K562 (cell line): Measurements from ENCODE around the gene TPX2. TPM values are rescaled to one million over a fixed set of nuclear protein-coding genes. Genes with fewer than 3 reads are reported as not detected.

Experiments
- DMBX1 ChIP-seq: fragments of 250-450 bp; sonication (Bioruptor Pico); IDR thresholded peaks from 2 replicates; pipeline ENCODE4 v1.8.0; 2022; ENCODE audit warnings: inconsistent platforms, mild to moderate bottlenecking, moderate library complexity, borderline replicate concordance
- GABPB1 ChIP-seq: sonication (generic); formaldehyde crosslinking; IDR thresholded peaks from 2 replicates; pipeline ENCODE4 v1.8.0; 2022; ENCODE audit warnings: mild to moderate bottlenecking, missing genetic modification reagents
- SIN3B ChIP-seq: fragments of 450-650 bp; IDR thresholded peaks from 2 replicates; pipeline ENCODE4 v1.6.1; 2017; ENCODE audit warnings: low read depth, mild to moderate bottlenecking, moderate library complexity
- SMARCC2 ChIP-seq: fragments of 450-650 bp; IDR thresholded peaks from 2 replicates; pipeline ENCODE4 v1.6.1; 2017; ENCODE audit warnings: antibody characterized with exemption, moderate library complexity, mild to moderate bottlenecking, low read depth
- TEAD4 ChIP-seq, 2 experiments: sonication (generic) in 1 of 2; formaldehyde crosslinking in 1 of 2; IDR thresholded peaks; 2 replicates each; pipeline versions ENCODE4 v1.6.1 to v1.8.0; 2012 to 2022; ENCODE audit warnings: borderline replicate concordance in 1 of 2, inconsistent platforms in 1 of 2, low read length in 1 of 2, mild to moderate bottlenecking in 1 of 2, missing genetic modification reagents in 1 of 2
- XRCC4 ChIP-seq: IDR thresholded peaks from one replicate; pipeline ENCODE4 v1.6.1; 2011; ENCODE audit not compliant: insufficient read depth, insufficient read length; ENCODE audit errors: extremely low read depth
- polyA plus RNA-seq, 8 experiments: library from polyadenylated mRNA; depleted of rRNA in 4 of 8; stranded (reverse) in 5 of 8; unstranded in 3 of 8; fragments of >200 nt; fragmentation: Nextera tagmentation in 2 of 8; fragmentation: Illumina TruSeq in 1 of 8; extraction: Ambion mirVana in 2 of 8; extraction: Trizol in 1 of 8; gene quantifications; 2 replicates each; pipeline versions ENCODE4 v1.2.1 to v1.2.3, GENCODE V29; 2011 to 2014; ENCODE audit warnings: inconsistent platforms in 1 of 8, missing spikeins in 1 of 8
- total RNA-seq, 7 experiments: library from RNA; depleted of rRNA in 6 of 7; stranded (reverse); fragments of >200 nt in 6 of 7; fragmentation: Illumina TruSeq in 2 of 7; extraction: Trizol in 2 of 7; gene quantifications; 2 replicates each; pipeline versions ENCODE4 v1.2.1 to v1.2.3, GENCODE V29; 2011 to 2021; ENCODE audit warnings: low replicate concordance in 1 of 7
- TF ChIP-seq, protein P1 (sequence below): fragments of 200-600 bp; sonication (generic); IDR thresholded peaks from one replicate; pipeline ENCODE4 v1.6.1; 2012; ENCODE audit warnings: mild to moderate bottlenecking, low read depth, low read length, inconsistent platforms
- TF ChIP-seq, protein P2 (sequence below): fragments of 450-650 bp; IDR thresholded peaks from 2 replicates; pipeline ENCODE4 v1.6.1; 2016; ENCODE audit warnings: borderline replicate concordance
- TF ChIP-seq, protein P3 (sequence below): sonication (generic); formaldehyde crosslinking; IDR thresholded peaks from 2 replicates; pipeline ENCODE4 v1.8.0; 2023; ENCODE audit warnings: missing genetic modification reagents, mild to moderate bottlenecking, borderline replicate concordance

TPX2 gene
- total and polyA plus RNA-seq, 9 of the 15 experiments (the other 6 are each of a cell fraction or from before 2014, with no cell fraction given): 48.0 to 241 (median 133) TPM

DNA sequence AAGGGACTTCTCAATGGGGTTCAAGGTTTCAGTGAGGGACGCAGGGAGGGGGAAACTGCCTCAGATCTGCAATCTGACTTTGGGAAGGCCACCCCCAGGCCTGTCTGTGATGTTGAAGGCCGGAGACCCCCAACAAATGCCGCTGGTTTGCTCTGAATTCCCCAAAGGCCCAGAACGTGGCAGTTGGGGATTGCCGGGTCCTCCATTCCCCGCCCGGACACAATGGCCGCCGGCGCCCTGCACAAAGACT is 16.1 kb upstream of the TPX2 start (continued):
- TF ChIP-seq, protein P1, sequence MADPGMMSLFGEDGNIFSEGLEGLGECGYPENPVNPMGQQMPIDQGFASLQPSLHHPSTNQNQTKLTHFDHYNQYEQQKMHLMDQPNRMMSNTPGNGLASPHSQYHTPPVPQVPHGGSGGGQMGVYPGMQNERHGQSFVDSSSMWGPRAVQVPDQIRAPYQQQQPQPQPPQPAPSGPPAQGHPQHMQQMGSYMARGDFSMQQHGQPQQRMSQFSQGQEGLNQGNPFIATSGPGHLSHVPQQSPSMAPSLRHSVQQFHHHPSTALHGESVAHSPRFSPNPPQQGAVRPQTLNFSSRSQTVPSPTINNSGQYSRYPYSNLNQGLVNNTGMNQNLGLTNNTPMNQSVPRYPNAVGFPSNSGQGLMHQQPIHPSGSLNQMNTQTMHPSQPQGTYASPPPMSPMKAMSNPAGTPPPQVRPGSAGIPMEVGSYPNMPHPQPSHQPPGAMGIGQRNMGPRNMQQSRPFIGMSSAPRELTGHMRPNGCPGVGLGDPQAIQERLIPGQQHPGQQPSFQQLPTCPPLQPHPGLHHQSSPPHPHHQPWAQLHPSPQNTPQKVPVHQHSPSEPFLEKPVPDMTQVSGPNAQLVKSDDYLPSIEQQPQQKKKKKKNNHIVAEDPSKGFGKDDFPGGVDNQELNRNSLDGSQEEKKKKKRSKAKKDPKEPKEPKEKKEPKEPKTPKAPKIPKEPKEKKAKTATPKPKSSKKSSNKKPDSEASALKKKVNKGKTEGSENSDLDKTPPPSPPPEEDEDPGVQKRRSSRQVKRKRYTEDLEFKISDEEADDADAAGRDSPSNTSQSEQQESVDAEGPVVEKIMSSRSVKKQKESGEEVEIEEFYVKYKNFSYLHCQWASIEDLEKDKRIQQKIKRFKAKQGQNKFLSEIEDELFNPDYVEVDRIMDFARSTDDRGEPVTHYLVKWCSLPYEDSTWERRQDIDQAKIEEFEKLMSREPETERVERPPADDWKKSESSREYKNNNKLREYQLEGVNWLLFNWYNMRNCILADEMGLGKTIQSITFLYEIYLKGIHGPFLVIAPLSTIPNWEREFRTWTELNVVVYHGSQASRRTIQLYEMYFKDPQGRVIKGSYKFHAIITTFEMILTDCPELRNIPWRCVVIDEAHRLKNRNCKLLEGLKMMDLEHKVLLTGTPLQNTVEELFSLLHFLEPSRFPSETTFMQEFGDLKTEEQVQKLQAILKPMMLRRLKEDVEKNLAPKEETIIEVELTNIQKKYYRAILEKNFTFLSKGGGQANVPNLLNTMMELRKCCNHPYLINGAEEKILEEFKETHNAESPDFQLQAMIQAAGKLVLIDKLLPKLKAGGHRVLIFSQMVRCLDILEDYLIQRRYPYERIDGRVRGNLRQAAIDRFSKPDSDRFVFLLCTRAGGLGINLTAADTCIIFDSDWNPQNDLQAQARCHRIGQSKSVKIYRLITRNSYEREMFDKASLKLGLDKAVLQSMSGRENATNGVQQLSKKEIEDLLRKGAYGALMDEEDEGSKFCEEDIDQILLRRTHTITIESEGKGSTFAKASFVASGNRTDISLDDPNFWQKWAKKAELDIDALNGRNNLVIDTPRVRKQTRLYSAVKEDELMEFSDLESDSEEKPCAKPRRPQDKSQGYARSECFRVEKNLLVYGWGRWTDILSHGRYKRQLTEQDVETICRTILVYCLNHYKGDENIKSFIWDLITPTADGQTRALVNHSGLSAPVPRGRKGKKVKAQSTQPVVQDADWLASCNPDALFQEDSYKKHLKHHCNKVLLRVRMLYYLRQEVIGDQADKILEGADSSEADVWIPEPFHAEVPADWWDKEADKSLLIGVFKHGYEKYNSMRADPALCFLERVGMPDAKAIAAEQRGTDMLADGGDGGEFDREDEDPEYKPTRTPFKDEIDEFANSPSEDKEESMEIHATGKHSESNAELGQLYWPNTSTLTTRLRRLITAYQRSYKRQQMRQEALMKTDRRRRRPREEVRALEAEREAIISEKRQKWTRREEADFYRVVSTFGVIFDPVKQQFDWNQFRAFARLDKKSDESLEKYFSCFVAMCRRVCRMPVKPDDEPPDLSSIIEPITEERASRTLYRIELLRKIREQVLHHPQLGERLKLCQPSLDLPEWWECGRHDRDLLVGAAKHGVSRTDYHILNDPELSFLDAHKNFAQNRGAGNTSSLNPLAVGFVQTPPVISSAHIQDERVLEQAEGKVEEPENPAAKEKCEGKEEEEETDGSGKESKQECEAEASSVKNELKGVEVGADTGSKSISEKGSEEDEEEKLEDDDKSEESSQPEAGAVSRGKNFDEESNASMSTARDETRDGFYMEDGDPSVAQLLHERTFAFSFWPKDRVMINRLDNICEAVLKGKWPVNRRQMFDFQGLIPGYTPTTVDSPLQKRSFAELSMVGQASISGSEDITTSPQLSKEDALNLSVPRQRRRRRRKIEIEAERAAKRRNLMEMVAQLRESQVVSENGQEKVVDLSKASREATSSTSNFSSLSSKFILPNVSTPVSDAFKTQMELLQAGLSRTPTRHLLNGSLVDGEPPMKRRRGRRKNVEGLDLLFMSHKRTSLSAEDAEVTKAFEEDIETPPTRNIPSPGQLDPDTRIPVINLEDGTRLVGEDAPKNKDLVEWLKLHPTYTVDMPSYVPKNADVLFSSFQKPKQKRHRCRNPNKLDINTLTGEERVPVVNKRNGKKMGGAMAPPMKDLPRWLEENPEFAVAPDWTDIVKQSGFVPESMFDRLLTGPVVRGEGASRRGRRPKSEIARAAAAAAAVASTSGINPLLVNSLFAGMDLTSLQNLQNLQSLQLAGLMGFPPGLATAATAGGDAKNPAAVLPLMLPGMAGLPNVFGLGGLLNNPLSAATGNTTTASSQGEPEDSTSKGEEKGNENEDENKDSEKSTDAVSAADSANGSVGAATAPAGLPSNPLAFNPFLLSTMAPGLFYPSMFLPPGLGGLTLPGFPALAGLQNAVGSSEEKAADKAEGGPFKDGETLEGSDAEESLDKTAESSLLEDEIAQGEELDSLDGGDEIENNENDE: no peak
- no peak for TF ChIP-seq SMARCC2
- 0 out of 2 replicates have a peak, but pooled peaks have one; percentile 8 for TF ChIP-seq DMBX1 (CRISPR knock-in tag)
- TF ChIP-seq, protein P2, sequence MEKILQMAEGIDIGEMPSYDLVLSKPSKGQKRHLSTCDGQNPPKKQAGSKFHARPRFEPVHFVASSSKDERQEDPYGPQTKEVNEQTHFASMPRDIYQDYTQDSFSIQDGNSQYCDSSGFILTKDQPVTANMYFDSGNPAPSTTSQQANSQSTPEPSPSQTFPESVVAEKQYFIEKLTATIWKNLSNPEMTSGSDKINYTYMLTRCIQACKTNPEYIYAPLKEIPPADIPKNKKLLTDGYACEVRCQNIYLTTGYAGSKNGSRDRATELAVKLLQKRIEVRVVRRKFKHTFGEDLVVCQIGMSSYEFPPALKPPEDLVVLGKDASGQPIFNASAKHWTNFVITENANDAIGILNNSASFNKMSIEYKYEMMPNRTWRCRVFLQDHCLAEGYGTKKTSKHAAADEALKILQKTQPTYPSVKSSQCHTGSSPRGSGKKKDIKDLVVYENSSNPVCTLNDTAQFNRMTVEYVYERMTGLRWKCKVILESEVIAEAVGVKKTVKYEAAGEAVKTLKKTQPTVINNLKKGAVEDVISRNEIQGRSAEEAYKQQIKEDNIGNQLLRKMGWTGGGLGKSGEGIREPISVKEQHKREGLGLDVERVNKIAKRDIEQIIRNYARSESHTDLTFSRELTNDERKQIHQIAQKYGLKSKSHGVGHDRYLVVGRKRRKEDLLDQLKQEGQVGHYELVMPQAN: no peak
- no peak for TF ChIP-seq XRCC4
- TF ChIP-seq TEAD4 (IDR thresholded peaks at IDR 0.05; ENCODE audit: low read length): no peak
- no peak for TF ChIP-seq TEAD4 (CRISPR knock-in tag; IDR thresholded peaks at IDR 0.05; ENCODE audit: borderline replicate concordance)
- no peak for TF ChIP-seq SIN3B
- TF ChIP-seq, protein P3, sequence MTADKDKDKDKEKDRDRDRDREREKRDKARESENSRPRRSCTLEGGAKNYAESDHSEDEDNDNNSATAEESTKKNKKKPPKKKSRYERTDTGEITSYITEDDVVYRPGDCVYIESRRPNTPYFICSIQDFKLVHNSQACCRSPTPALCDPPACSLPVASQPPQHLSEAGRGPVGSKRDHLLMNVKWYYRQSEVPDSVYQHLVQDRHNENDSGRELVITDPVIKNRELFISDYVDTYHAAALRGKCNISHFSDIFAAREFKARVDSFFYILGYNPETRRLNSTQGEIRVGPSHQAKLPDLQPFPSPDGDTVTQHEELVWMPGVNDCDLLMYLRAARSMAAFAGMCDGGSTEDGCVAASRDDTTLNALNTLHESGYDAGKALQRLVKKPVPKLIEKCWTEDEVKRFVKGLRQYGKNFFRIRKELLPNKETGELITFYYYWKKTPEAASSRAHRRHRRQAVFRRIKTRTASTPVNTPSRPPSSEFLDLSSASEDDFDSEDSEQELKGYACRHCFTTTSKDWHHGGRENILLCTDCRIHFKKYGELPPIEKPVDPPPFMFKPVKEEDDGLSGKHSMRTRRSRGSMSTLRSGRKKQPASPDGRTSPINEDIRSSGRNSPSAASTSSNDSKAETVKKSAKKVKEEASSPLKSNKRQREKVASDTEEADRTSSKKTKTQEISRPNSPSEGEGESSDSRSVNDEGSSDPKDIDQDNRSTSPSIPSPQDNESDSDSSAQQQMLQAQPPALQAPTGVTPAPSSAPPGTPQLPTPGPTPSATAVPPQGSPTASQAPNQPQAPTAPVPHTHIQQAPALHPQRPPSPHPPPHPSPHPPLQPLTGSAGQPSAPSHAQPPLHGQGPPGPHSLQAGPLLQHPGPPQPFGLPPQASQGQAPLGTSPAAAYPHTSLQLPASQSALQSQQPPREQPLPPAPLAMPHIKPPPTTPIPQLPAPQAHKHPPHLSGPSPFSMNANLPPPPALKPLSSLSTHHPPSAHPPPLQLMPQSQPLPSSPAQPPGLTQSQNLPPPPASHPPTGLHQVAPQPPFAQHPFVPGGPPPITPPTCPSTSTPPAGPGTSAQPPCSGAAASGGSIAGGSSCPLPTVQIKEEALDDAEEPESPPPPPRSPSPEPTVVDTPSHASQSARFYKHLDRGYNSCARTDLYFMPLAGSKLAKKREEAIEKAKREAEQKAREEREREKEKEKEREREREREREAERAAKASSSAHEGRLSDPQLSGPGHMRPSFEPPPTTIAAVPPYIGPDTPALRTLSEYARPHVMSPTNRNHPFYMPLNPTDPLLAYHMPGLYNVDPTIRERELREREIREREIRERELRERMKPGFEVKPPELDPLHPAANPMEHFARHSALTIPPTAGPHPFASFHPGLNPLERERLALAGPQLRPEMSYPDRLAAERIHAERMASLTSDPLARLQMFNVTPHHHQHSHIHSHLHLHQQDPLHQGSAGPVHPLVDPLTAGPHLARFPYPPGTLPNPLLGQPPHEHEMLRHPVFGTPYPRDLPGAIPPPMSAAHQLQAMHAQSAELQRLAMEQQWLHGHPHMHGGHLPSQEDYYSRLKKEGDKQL: no peak
- no peak for TF ChIP-seq GABPB1 (CRISPR knock-in tag)
